GM12873 (cell line): ENCODE results near the gene FAM110D.

Experiments used
- CTCF ChIP-seq: IDR thresholded peaks from 2 replicates; pipeline ENCODE4 v1.5.1; 2012; ENCODE audit warnings: low read depth, mild to moderate bottlenecking, moderate library complexity, low read length, control low read depth; ENCODE audit not compliant: insufficient read depth; ENCODE audit errors: missing control alignments

The FAM110D gene

GRCh38 chr1:26155370-26156284 lies 3.3 kb upstream of the FAM110D start:
- TF ChIP-seq CTCF, result no peak

GRCh38 chr1:26156285-26157038 lies 2.4 kb upstream of the FAM110D start:
- no peak for TF ChIP-seq CTCF

DNA sequence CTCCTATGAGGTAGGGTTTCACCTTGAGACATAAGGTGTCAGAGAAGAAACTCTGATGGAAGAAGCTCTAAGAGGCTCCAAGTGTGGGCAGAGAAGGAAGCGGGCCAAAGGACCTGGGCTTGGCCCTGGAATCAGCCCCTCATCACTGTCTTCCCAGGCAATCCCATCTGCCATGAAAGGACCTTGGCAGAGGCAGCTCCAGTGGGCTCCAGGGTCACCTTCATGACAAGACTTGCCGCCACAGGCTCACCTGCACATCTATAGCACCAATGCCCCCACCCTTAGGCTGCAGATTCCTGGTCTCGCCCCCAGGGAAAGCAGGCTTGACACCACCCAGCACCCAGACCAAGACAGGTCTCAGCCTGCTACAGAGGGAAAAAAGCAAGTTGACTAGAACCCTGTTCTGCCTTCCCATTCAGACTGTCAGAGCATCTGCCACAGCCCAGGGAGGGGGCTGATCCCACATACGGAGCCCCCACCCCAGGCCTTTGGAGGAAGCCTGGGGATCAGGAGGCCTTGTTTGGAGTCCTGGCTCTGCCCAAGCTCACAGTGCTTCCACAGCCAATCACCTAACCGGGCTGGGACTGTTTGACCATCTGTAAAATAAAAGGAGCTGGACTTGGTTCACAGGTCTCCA lies 490 bp upstream of the FAM110D start:
- TF ChIP-seq CTCF, result no peak

DNA sequence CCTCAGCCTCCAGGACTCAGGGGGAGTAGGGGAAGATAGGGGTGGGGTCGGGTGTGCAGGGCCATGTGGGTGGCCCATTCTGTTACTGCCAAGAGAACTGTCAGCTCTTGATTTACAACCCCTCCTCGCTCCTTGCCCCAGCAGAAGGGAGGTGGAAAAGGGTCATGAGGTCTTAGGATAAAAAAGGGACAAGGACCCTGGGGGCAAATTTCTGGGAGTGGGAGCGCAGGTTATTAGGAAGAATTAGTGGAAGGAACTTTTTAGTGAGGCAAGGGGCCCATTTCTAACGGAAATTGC lies 812 bp downstream of the FAM110D start:
- TF ChIP-seq CTCF, result no peak

DNA sequence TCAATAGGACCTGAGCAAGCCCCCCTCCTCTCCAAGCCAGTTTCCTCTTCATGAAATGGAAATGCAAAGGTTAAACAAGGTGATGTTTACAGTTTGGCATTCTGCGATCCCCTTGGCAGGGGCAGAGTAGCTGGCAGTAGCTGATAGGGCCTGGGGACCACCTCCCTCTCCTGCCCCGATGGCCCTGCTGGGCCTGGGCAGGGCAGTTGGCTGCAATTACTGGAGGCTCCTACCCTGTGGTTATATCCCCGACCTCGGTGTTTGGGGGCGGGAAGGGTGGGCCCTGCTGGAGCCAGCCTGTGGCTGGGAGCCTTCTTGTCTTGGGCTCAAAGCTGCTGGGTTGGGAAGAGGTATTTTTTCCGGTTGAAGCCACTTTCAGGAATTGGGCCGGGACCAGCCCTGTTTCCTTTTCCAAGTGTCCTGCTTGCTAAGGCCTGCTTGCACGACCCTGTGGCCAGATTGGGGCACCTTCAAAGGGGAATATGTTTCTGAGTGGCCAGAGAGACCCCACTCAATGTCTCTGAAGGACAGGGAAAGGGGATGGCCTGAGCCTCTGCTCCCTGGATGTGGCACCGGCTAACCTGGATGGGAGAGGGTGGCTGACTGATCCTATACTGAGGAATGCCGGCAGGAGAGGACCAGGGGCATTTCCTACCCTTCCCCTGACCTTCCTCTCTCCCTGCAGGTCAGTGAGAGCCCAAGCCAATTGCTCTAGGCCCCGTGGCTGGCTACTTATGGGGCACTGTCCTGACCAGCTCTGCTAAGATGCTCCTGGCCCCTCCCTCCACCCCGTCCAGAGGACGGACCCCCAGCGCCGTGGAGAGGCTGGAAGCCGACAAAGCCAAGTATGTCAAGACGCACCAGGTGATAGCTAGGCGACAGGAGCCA lies 1.9 kb downstream of the FAM110D start:
- no peak for TF ChIP-seq CTCF

GRCh38 chr1:26161415-26162219 lies 2.7 kb downstream of the FAM110D start:
- TF ChIP-seq CTCF, result no peak
